Activated CD8-positive, alpha-beta T cell treated with anti-CD3 and anti-CD28 coated beads, Interleukin-2, amount 10 ng/mL, durations not matched to agents 7 days and 5 days (primary cell): Measurements from ENCODE around the gene OR8A1. TPM values are rescaled to one million over a fixed set of nuclear protein-coding genes. Genes with fewer than 3 reads are reported as not detected.
A peak's percentile ranks its signal among the peaks of the same experiment; 100 is the strongest.
"Not testable (repeated sequence)": the region's sequence is repeated elsewhere in the genome, so short reads cannot be mapped to it uniquely, and the experiment has no call there.

Experiments
- ATAC-seq: fragments of 150-1000 bp; cut with Tn5 transposase; one replicate; pipeline ENCODE4 v1.10.0; 2021; ENCODE audit warnings: moderate library complexity
- CTCF ChIA-PET: fragments of 350-600 bp; sonication (Branson Sonifier 250); formaldehyde crosslinking; loops from one replicate; lab custom pipeline; 2021; ENCODE audit warnings: antibody characterized with exemption; lab: Charles Lee
- POLR2A ChIA-PET: fragments of 350-600 bp; sonication (Branson Sonifier 250); formaldehyde crosslinking; loops from one replicate; lab custom pipeline; 2021; ENCODE audit warnings: antibody characterized with exemption; lab: Charles Lee
- DNase-seq: peaks from one replicate; pipeline ENCODE4 v3.0.0-alpha.2; 2020
- H3K27ac Mint-ChIP-seq: one replicate; pipeline ENCODE4 v1.8.0; 2021; ENCODE audit warnings: mild to moderate bottlenecking, mixed read lengths
- H3K27me3 Mint-ChIP-seq: one replicate; pipeline ENCODE4 v1.8.0; 2021; ENCODE audit warnings: low read depth, mixed read lengths
- H3K36me3 Mint-ChIP-seq: one replicate; pipeline ENCODE4 v1.8.0; 2021; ENCODE audit warnings: low read depth, mixed read lengths
- H3K4me1 Mint-ChIP-seq: one replicate; pipeline ENCODE4 v1.8.0; 2021; ENCODE audit warnings: low read depth, mixed read lengths
- H3K4me3 Mint-ChIP-seq: one replicate; pipeline ENCODE4 v1.8.0; 2021; ENCODE audit warnings: mild to moderate bottlenecking, mixed read lengths
- H3K9me3 Mint-ChIP-seq: one replicate; pipeline ENCODE4 v1.8.0; 2022; ENCODE audit warnings: mixed read lengths; ENCODE audit not compliant: insufficient read depth
- total RNA-seq, 2 experiments: library from RNA; stranded (reverse); gene quantifications; one replicate each; pipeline ENCODE4 v1.2.3, GENCODE V29; 2021

The OR8A1 gene
- total RNA-seq, 2 experiments from 2014 or later = not detected

DNA sequence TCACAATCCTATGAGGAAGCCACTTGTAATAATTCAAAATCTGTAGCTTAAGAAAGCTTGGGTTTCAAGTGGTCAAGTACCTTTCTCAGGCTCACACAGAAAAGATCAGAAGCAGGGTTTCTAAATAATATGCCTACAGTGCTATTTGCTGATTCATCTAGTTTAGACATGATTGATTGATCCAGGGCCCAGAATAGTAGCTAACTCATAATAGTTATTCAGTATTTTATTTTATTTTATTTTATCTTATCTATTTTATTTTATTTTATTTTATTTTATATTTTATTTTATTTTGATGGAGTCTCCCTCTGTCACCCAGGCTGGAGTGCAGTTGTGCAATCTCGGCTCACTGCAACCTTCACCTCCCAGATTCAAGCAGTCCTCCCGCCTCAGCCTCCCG, 25.5 kb downstream of the OR8A1 start:
- Mint-ChIP-seq H3K27ac (no peak overlapping the region), H3K27me3 (peaks cover 16% of the 10 kb centered on the region), H3K4me3 (no peak overlapping the region), H3K36me3 (no peaks in the 10 kb centered on the region), H3K4me1 (no peaks in the 10 kb centered on the region), H3K9me3 (no peaks in the 10 kb centered on the region)
- POLR2A ChIA-PET = no interaction called here
- no peak for DNase-seq
- CTCF ChIA-PET = interaction anchor here (0.6 kb wide), 1 partner anchor 27 kb away, joined by 3 read pairs; the partner anchor contains the start of gene TBRG1
- no peak for ATAC-seq

DNA sequence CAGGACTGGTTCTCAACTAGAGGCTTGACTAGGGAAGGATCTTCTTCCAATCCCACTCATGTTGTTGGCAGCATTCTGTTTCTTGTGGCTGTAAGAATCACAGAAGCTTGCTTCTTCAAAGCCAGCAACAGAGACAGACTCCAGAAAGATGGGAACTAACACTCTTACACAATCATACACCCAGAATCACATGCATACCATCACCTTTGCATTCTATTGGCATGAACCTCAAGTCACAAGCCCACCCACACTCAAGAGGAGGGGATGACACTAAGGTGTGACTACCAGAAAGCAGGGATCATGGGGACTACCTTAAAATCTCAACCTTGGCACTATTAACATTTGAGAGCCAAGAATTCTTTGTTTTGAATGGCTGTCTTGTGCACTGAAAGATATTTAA, 27.8 kb downstream of the OR8A1 start:
- Mint-ChIP-seq H3K27ac (no peak overlapping the region), H3K9me3 (no peaks in the 10 kb centered on the region), H3K36me3 (no peaks in the 10 kb centered on the region), H3K27me3 (peaks cover 23% of the 10 kb centered on the region), H3K4me1 (no peaks in the 10 kb centered on the region), H3K4me3 (no peak overlapping the region)
- CTCF ChIA-PET = no interaction called here
- no peak for ATAC-seq
- DNase-seq = no peak
- POLR2A ChIA-PET = no interaction called here

DNA sequence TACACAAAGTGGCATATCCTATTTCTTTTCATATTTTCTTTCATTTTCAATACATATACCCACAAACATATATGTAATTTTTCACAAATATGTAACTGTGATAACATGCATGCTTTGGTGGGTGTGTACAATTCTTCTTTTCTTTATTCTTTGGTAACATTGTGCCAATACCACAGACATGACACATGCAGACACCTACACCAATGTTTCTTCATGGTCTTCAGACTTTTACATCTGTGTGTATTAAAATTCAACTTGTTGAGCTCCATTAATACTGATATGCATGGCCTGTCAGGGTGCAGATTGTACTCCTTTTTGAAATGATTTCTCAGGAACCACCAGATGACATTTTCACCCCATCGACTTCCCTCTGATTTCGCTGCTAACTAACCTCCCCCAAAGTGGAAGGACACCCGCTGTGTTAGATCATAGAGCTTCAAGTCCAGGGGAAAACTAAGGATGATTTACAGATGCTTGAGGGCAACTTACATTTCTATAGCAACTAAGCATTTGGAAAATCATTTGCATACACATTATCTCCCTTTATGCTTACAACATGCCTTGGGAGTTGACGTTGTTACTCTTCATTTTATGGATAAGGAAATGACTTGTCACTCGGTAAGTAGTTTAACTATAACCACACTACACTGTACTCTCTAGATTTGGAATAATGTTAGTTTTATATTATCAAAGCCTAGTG, 31.0 kb downstream of the OR8A1 start:
- no peaks in the 10 kb centered on the region for H3K9me3 Mint-ChIP-seq
- ChIA-PET CTCF (no interaction called here), POLR2A (no interaction called here)
- no peaks in the 10 kb centered on the region for H3K4me1 Mint-ChIP-seq
- DNase-seq (no peak), ATAC-seq (no peak)
- peaks cover 20% of the 10 kb centered on the region for H3K27me3 Mint-ChIP-seq
- no peaks in the 10 kb centered on the region for H3K36me3 Mint-ChIP-seq
- no peak overlapping the region for H3K27ac Mint-ChIP-seq
- no peak overlapping the region for H3K4me3 Mint-ChIP-seq

DNA sequence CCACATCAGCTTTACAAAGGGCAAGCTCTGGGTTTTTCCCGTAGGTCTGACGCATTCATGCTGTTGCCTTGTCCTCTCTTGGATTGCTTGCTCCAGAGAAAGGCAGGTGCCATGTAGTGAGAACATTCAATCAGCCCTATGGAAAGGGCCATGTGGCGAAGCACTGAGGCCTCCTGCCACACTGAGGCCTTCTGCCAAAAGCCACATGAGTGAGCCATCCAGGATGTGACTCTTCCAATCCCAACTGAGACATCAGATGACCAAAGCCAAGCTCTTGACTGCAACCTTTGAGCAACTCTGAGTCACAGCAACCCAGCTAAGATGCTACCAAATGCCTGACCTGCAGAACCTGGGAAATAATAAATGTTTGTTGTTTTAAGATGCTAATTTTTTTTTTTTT, 32.4 kb downstream of the OR8A1 start:
- no peak for DNase-seq
- POLR2A ChIA-PET = no interaction called here
- no peak for ATAC-seq
- CTCF ChIA-PET = no interaction called here
- H3K27me3 Mint-ChIP-seq = peaks cover 17% of the 10 kb centered on the region
- no peak overlapping the region for H3K27ac Mint-ChIP-seq
- H3K36me3 Mint-ChIP-seq = no peaks in the 10 kb centered on the region
- H3K4me3 Mint-ChIP-seq = no peak overlapping the region
- no peaks in the 10 kb centered on the region for H3K9me3 Mint-ChIP-seq
- H3K4me1 Mint-ChIP-seq = no peaks in the 10 kb centered on the region

DNA sequence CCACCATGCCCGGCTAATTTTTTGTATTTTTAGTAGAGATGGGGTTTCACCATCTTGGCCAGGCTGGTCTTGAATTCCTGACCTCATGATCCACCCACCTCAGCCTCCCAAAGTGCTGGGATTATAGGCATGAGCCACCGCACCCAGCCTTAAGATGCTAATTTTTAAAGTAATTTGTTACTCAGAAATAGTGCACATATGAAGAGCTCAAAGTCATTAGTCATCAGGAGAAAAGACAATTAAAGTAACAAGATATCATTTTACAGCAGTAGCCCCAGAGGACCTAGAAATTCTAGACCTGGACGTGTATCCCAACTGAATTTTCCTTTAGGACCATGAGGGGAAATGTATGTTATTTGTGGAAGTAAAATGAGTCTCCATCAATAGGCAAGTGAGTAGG, 32.9 kb downstream of the OR8A1 start:
- peaks cover 12% of the 10 kb centered on the region for H3K27me3 Mint-ChIP-seq
- H3K9me3 Mint-ChIP-seq, H3K27ac Mint-ChIP-seq, ATAC-seq, DNase-seq, H3K4me1 Mint-ChIP-seq, CTCF ChIA-PET, H3K36me3 Mint-ChIP-seq, H3K4me3 Mint-ChIP-seq: not testable (repeated sequence)
- POLR2A ChIA-PET = interaction anchor here (0.5 kb wide), 1 partner anchor 11 kb away, joined by 3 read pairs; no protein-coding TSS in a partner anchor

DNA sequence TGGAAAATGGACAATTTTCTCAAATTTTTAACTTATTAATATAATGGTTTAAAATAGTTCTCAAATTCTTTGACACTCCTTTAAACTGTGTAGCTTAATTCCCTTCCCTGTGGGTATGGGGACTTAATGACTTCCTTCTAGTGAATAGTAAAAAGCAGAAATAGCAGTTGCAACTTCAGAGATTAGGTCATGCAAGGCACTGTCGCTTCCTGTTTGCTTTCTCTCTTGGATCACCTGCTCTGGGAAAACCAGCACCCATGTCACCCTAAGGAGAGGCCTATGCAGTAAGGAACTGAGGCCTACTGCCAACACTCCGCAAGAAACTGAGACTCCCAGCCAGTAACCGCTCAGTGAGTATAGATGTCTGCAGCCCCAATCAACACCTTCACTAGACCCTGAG, 35.9 kb downstream of the OR8A1 start:
- CTCF ChIA-PET = no interaction called here

DNA sequence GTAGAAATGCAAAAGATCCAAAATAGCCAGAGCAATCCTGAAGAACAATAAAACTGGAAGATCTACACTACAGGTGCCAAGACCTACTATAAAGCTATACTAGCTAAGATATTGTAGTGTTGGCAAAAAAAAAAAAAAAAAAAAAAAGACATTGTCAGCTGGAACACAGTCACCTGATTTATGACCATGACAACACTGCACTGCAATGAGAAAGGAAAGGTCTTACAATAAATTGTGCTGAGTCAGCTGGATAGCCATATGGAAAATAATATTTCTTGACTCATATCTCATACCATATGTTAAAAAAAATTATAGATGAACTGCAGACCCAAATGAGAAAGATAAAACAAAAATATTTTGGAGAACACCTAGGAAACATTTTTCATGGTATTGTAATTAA, 38.4 kb downstream of the OR8A1 start:
- peaks cover 12% of the 10 kb centered on the region for H3K4me1 Mint-ChIP-seq
- H3K27ac Mint-ChIP-seq = no peak overlapping the region
- ChIA-PET POLR2A (no interaction called here), CTCF (interaction anchor here (1.3 kb wide), 1 partner anchor 22 kb away, joined by 4 read pairs; no protein-coding TSS in a partner anchor)
- no peaks in the 10 kb centered on the region for H3K9me3 Mint-ChIP-seq
- no peak overlapping the region for H3K4me3 Mint-ChIP-seq
- DNase-seq = no peak
- H3K36me3 Mint-ChIP-seq = no peaks in the 10 kb centered on the region
- ATAC-seq = no peak
- no peaks in the 10 kb centered on the region for H3K27me3 Mint-ChIP-seq

More for the DNA sequence above, 35.9 kb downstream of the OR8A1 start:
- no peak overlapping the region for H3K27ac Mint-ChIP-seq
- no peaks in the 10 kb centered on the region for H3K4me1 Mint-ChIP-seq
- H3K36me3 Mint-ChIP-seq = no peaks in the 10 kb centered on the region
- no peak overlapping the region for H3K4me3 Mint-ChIP-seq
- H3K9me3 Mint-ChIP-seq = no peaks in the 10 kb centered on the region
- POLR2A ChIA-PET = no interaction called here
- ATAC-seq (no peak), DNase-seq (no peak)
- peaks cover 5% of the 10 kb centered on the region for H3K27me3 Mint-ChIP-seq

DNA sequence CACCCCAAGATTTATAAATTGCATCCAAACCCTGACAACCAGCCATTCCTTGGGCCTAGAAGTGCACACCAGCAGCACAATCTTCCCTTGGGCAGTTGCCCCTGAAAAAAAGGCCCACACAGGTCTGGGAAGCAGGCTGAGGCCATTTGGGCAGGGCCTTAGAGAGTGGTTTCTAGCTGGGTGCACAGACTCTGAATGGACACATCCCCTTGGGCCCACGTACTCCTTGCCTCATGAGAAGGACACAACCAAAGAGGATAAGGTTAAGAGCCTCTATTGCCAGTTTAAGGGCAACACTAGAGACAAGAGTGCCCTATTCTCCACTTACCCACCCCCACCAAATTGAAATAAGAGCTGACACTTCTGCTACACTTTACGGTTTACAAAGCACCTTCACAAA, 40.5 kb downstream of the OR8A1 start:
- no peak overlapping the region for H3K4me3 Mint-ChIP-seq
- POLR2A ChIA-PET = no interaction called here

DNA sequence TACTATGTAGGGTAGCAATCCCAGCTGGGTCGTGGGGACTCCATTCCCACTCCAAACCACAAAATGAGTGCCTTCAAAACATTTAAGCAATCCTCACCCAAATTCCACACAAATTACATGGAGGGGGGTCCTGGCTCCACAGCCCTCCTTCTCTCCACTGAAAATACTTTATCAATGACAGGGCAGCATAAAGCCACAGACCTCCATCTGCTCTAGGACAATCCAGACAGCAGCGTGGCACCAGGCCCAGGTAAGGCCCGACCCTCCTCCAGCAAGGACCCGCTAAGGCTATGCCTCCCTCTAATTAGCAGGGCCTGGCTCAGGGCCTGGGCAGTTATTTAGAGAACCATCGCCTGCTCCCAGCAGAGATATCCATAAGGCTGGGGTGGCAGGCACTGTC, 41.3 kb downstream of the OR8A1 start, which contains the start of gene PANX3:
PANX3 (plus strand) TSS at position 365 of the 400 bp plus-strand sequence. CDS start 129 bp downstream, outside the sequence.
- H3K9me3 Mint-ChIP-seq = no peaks in the 10 kb centered on the region
- ATAC-seq = no peak
- peaks cover 6% of the 10 kb centered on the region for H3K27me3 Mint-ChIP-seq
- ChIA-PET CTCF (interaction anchor here (0.9 kb wide), 1 partner anchor 153 kb away, joined by 3 read pairs; no protein-coding TSS in a partner anchor), POLR2A (no interaction called here)
- H3K4me1 Mint-ChIP-seq = peaks cover 15% of the 10 kb centered on the region
- no peaks in the 10 kb centered on the region for H3K36me3 Mint-ChIP-seq
- no peak within 1 kb of the TSS for H3K4me3 Mint-ChIP-seq
- H3K27ac Mint-ChIP-seq = peak within 1 kb of the TSS; percentile 62
- DNase-seq = no peak

More for the DNA sequence above, 40.5 kb downstream of the OR8A1 start:
- no peak overlapping the region for H3K27ac Mint-ChIP-seq
- H3K4me1 Mint-ChIP-seq = peaks cover 15% of the 10 kb centered on the region
- ATAC-seq (no peak), DNase-seq (no peak)
- peaks cover 4% of the 10 kb centered on the region for H3K27me3 Mint-ChIP-seq
- CTCF ChIA-PET = interaction anchor here (0.9 to 1.0 kb wide), 2 partner anchors 17 to 153 kb away, joined by 3 read pairs; no protein-coding TSS in a partner anchor
- no peaks in the 10 kb centered on the region for H3K36me3 Mint-ChIP-seq
- no peaks in the 10 kb centered on the region for H3K9me3 Mint-ChIP-seq

DNA sequence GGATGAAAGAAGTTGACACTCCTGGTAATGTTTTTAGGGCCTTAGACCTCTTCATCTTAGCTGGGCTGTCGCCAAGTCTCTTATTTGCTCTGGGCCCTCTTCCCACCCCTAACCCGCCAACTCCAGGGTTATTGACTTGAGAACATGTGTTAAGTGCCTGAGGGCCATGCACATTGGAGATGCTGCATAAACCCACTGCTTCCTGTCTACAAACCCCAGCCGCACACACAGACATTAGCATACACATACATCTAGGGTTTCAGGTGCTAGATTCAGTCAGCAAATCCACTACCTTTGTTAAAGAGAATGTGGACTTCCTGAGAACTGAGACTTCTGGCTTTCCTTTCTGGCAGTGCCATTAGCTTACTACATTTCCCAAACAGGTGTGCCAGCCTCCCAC, 42.2 kb downstream of the OR8A1 start:
- H3K4me1 Mint-ChIP-seq = peaks cover 15% of the 10 kb centered on the region
- ChIA-PET CTCF (no interaction called here), POLR2A (interaction anchor here (0.7 kb wide), 1 partner anchor 1603 kb away, joined by 3 read pairs; no protein-coding TSS in a partner anchor)
- H3K4me3 Mint-ChIP-seq = no peak overlapping the region
- no peaks in the 10 kb centered on the region for H3K36me3 Mint-ChIP-seq
- H3K9me3 Mint-ChIP-seq = no peaks in the 10 kb centered on the region
- H3K27me3 Mint-ChIP-seq = peaks cover 6% of the 10 kb centered on the region
- DNase-seq = peak; percentile 61
- ATAC-seq = peak; percentile 92
- peak overlapping the region; percentile 62 for H3K27ac Mint-ChIP-seq

DNA sequence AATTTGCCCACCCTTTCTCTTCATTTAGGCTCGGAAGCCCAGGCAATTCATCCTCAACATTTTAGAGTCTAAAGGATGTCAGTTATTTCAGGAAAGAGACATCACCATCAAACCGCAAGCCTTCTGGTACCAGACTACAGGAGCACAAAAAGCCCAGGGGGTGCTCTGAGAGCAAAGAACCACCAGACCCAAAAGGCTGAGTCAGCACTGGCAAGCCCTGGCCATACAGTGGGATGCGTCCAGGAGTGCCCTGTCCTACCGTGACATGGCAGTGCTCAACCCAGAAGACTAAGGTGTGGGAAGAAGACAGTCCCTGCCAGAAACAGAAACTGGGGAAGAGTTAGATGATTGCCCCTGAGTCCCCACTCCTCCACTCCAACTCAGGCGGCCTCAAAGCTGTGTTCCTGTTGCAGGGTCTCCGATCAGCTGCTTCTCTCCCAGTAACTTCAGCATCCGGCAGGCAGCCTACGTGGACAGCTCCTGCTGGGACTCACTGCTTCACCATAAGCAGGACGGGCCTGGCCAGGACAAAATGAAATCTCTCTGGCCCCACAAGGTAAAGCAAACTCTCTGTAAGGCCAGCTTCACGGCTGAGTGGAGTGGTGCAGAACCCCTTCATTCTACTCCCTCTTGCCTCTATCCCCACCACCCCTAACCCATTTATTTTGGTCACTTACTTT, 42.9 kb downstream of the OR8A1 start:
- H3K36me3 Mint-ChIP-seq = no peaks in the 10 kb centered on the region
- POLR2A ChIA-PET = interaction anchor here (0.7 kb wide), 1 partner anchor 1602 kb away, joined by 3 read pairs; no protein-coding TSS in a partner anchor
- no peak for ATAC-seq

DNA sequence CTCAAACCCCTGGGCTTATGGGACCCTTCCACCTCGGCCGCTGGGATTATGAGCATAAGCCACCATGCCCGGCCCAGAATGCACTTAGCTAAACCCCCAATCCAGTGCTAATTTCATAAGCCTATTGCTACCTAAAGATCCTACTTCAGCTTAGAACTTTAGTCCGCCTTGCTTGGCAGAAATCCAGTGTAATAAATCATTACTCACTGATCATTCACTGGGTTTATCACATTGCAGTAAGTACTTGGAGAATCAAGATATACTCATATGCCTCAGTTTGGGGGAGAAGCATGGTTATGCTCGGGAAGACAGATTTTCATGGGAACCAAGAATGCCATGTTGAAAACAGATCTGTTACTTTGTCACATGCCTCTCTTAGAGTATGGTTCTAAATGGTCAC, 49.1 kb downstream of the OR8A1 start:
- H3K27ac Mint-ChIP-seq = no peak overlapping the region
- DNase-seq = no peak
- CTCF ChIA-PET = interaction anchor here (2.7 kb wide), 2 partner anchors 25 to 217 kb away, joined by 7 to 8 read pairs; no protein-coding TSS in a partner anchor
- H3K4me1 Mint-ChIP-seq = peaks cover 10% of the 10 kb centered on the region
- H3K27me3 Mint-ChIP-seq = peaks cover 18% of the 10 kb centered on the region
- H3K36me3 Mint-ChIP-seq = no peaks in the 10 kb centered on the region
- H3K9me3 Mint-ChIP-seq = no peaks in the 10 kb centered on the region
- POLR2A ChIA-PET = no interaction called here
- no peak for ATAC-seq
- H3K4me3 Mint-ChIP-seq = no peak overlapping the region

More for the DNA sequence above, 42.9 kb downstream of the OR8A1 start:
- H3K4me1 Mint-ChIP-seq = peaks cover 15% of the 10 kb centered on the region
- DNase-seq = no peak
- no peak overlapping the region for H3K4me3 Mint-ChIP-seq
- CTCF ChIA-PET = no interaction called here
- no peaks in the 10 kb centered on the region for H3K9me3 Mint-ChIP-seq
- peaks cover 10% of the 10 kb centered on the region for H3K27me3 Mint-ChIP-seq
- no peak overlapping the region for H3K27ac Mint-ChIP-seq
